ENCODE data around the gene SBNO2.

DNA sequence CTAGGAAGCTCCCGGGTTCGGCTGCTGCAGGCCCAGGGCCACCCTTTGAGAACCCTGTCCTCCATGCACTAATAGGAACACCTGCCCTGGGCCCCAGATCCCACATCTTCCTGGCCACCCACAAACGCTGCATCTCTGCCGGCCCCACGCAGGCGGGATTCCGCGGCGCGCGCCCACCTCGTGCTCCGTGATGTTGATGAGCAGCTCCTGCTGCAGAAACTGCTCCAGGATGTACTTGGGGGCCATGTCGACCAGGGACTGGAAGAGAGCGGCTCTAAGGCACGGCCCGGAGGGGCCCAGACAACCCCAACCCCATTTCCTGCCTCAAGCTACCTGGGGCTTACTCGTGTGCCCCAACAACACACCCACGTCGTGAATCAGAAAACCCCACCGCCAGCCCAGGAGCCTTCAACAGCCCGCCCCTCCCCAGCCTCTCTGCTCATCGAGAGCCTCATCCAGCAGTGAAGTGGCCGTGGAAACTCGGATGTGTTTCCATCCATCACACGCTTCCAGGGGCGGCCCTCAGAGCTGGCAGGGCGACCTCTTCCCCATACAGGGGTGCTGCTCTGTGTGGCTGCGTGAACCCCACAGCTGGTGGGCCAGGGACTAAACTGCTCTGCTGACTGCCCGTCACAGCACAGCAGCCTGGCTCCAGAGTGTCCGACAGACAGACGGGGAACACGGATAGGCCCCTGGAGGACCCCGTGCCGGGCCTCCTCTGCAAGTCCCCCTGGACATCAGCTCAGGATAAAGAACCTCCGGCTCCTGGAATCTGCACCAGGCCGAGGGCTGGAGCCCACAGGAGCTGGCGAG is 83.1 kb downstream of the SBNO2 start:
- TF ChIP-seq, protein P1, sequence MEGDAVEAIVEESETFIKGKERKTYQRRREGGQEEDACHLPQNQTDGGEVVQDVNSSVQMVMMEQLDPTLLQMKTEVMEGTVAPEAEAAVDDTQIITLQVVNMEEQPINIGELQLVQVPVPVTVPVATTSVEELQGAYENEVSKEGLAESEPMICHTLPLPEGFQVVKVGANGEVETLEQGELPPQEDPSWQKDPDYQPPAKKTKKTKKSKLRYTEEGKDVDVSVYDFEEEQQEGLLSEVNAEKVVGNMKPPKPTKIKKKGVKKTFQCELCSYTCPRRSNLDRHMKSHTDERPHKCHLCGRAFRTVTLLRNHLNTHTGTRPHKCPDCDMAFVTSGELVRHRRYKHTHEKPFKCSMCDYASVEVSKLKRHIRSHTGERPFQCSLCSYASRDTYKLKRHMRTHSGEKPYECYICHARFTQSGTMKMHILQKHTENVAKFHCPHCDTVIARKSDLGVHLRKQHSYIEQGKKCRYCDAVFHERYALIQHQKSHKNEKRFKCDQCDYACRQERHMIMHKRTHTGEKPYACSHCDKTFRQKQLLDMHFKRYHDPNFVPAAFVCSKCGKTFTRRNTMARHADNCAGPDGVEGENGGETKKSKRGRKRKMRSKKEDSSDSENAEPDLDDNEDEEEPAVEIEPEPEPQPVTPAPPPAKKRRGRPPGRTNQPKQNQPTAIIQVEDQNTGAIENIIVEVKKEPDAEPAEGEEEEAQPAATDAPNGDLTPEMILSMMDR (IDR thresholded peaks at IDR 0.05): no peak
- no peak for TF ChIP-seq POLR2A (IDR thresholded peaks at IDR 0.05)
